ENCODE measurements around the gene NOXO1. TPM values are rescaled to one million over a fixed set of nuclear protein-coding genes. Genes with fewer than 3 reads are reported as not detected.

NOXO1 gene
- total and polyA plus RNA-seq, 9 of the 15 experiments (the other 6 are each of a cell fraction or from before 2014, with no cell fraction given), result not detected

DNA sequence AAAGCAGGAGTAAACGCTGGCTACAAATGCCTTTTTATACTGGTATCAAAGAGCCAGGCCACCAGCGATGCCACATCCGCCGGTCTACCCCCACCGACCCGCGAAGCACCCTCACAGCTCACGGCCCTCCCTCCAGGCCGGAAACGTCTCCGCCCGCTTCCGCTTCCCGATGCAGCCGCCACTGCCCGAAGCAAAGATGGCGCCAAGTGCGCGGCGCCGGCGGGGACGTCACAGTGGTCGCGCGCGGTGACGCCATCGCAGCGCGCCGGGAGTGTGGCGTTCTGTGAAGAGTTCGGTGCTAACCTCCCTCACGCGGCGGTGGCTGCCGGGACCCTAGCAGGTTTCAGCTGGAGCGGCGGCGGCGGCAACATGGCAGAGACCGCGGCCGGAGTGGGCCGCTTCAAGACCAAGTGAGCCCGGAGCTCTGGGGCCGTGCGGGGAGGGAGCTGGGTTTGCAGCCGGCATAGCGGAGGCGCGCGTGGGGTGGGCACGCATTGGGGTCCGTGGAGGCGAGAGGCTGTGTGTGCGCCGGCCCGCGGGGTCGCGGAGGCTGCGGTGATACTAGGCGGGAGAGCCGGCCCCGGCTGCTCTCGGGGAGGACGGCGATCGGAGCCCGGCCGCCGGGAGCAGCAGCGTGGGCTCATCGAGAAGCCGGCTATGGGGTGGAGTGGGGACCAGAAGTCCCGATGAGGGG is 9.3 kb downstream of the NOXO1 start, which contains the start of gene TBL3 (continued):
- TF ChIP-seq, protein P1, sequence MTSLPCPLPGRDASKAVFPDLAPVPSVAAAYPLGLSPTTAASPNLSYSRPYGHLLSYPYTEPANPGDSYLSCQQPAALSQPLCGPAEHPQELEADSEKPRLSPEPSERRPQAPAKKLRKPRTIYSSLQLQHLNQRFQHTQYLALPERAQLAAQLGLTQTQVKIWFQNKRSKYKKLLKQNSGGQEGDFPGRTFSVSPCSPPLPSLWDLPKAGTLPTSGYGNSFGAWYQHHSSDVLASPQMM (CRISPR knock-in tag; IDR thresholded peaks at IDR 0.05), result no peak
- TF ChIP-seq ZSCAN32 (CRISPR knock-in tag; IDR thresholded peaks at IDR 0.05) (no peak), PHB (CRISPR knock-in tag; IDR thresholded peaks at IDR 0.05) (no peak), ATF7 (IDR thresholded peaks at IDR 0.05) (peak; percentile 89), NR1H2 (CRISPR knock-in tag; IDR thresholded peaks at IDR 0.05) (no peak), NFE2 (IDR thresholded peaks at IDR 0.05; ENCODE audit: low read depth) (no peak), PRMT5 (CRISPR knock-in tag; IDR thresholded peaks at IDR 0.05) (no peak), ZNF354B (CRISPR knock-in tag; IDR thresholded peaks at IDR 0.05) (no peak), ZNF146 (CRISPR knock-in tag; IDR thresholded peaks at IDR 0.05; ENCODE audit: unreplicated experiment) (no peak), MBD2 (IDR thresholded peaks at IDR 0.05; ENCODE audit: borderline replicate concordance, low read depth) (peak; percentile 95), ZNF224 (CRISPR knock-in tag; IDR thresholded peaks at IDR 0.05) (no peak), ARID2 (IDR thresholded peaks at IDR 0.05) (no peak), PPARD (CRISPR knock-in tag; IDR thresholded peaks at IDR 0.05) (no peak), RHOXF2B (CRISPR knock-in tag; conservative IDR thresholded peaks at IDR 0.05) (no peak), HDAC1 (IDR thresholded peaks at IDR 0.05) (peak in 1 of 2 experiments; percentile 96; a peak in 2 of 4 replicates), KLF10 (CRISPR knock-in tag; IDR thresholded peaks at IDR 0.05) (no peak), GTF2E2 (tag; IDR thresholded peaks at IDR 0.05) (no peak), FOXK2 (conservative IDR thresholded peaks at IDR 0.05 in 1 of 2, IDR thresholded peaks at IDR 0.05 in 1 of 2; ENCODE audit: low read depth in 2 of 2) (peak; percentile 54 to 85; a peak in 3 of 4 replicates), HMGN3 (IDR thresholded peaks at IDR 0.05; ENCODE audit: borderline replicate concordance, extremely low read depth, insufficient read length, low read depth, low read length) (peak; percentile 93), ZBTB7A (IDR thresholded peaks at IDR 0.05; ENCODE audit: borderline replicate concordance, control insufficient read depth, low read depth, low read length) (0 out of 2 replicates have a peak, but pooled peaks have one; percentile 19), ZFX (CRISPR knock-in tag; IDR thresholded peaks at IDR 0.05) (peak; percentile 92), NCOA4 (IDR thresholded peaks at IDR 0.05; ENCODE audit: partially characterized antibody) (no peak), MEF2D (tag; conservative IDR thresholded peaks at IDR 0.05; ENCODE audit: low read depth) (no peak)
- TF ChIP-seq, protein P2, sequence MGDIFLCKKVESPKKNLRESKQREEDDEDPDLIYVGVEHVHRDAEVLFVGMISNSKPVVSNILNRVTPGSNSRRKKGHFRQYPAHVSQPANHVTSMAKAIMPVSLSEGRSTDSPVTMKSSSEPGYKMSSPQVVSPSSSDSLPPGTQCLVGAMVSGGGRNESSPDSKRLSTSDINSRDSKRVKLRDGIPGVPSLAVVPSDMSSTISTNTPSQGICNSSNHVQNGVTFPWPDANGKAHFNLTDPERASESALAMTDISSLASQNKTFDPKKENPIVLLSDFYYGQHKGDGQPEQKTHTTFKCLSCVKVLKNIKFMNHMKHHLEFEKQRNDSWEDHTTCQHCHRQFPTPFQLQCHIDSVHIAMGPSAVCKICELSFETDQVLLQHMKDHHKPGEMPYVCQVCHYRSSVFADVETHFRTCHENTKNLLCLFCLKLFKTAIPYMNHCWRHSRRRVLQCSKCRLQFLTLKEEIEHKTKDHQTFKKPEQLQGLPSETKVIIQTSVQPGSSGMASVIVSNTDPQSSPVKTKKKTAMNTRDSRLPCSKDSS (IDR thresholded peaks at IDR 0.05; ENCODE audit: low read depth, partially characterized antibody), result no peak
- TF ChIP-seq, protein P3, sequence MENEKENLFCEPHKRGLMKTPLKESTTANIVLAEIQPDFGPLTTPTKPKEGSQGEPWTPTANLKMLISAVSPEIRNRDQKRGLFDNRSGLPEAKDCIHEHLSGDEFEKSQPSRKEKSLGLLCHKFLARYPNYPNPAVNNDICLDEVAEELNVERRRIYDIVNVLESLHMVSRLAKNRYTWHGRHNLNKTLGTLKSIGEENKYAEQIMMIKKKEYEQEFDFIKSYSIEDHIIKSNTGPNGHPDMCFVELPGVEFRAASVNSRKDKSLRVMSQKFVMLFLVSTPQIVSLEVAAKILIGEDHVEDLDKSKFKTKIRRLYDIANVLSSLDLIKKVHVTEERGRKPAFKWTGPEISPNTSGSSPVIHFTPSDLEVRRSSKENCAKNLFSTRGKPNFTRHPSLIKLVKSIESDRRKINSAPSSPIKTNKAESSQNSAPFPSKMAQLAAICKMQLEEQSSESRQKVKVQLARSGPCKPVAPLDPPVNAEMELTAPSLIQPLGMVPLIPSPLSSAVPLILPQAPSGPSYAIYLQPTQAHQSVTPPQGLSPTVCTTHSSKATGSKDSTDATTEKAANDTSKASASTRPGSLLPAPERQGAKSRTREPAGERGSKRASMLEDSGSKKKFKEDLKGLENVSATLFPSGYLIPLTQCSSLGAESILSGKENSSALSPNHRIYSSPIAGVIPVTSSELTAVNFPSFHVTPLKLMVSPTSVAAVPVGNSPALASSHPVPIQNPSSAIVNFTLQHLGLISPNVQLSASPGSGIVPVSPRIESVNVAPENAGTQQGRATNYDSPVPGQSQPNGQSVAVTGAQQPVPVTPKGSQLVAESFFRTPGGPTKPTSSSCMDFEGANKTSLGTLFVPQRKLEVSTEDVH (IDR thresholded peaks at IDR 0.05; ENCODE audit: low read depth, partially characterized antibody), result peak; percentile 98
- TF ChIP-seq, protein P4, sequence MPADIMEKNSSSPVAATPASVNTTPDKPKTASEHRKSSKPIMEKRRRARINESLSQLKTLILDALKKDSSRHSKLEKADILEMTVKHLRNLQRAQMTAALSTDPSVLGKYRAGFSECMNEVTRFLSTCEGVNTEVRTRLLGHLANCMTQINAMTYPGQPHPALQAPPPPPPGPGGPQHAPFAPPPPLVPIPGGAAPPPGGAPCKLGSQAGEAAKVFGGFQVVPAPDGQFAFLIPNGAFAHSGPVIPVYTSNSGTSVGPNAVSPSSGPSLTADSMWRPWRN (IDR thresholded peaks at IDR 0.05; ENCODE audit: low read depth), result no peak

Measured in K562 (cell line).